IMR-90 (cell line): Measurements from ENCODE around the gene SOX2. TPM values are rescaled to one million over a fixed set of nuclear protein-coding genes. Genes with fewer than 3 reads are reported as not detected.

ENCODE experiments used
- ATAC-seq: fragments of 200-7000 bp; cut with Tn5 transposase; 2 replicates; pipeline ENCODE4 v1.9.1; 2020; ENCODE audit warnings: low read depth, mild to moderate bottlenecking, moderate library complexity
- BruUV-seq: library from RNA; stranded (reverse); fragments of 400-500 nt; replicated peaks from 2 replicates; lab custom pipeline; 2021; lab: Mats Ljungman, UMichigan
- CTCF ChIA-PET: fragments of 300-600 bp; formaldehyde crosslinking; extraction: SDS; loops from one replicate; lab custom pipeline; 2021; ENCODE audit warnings: antibody characterized with exemption; lab: Yijun Ruan, JAX
- POLR2A ChIA-PET: fragments of 300-600 bp; sonication (Branson Sonifier 250); formaldehyde crosslinking; loops from one replicate; lab custom pipeline; 2022; ENCODE audit warnings: antibody characterized with exemption; ENCODE audit not compliant: unreplicated experiment; lab: Charles Lee
- DNase-seq: peaks from one replicate; pipeline ENCODE4 v3.0.0; 2013
- H2AFZ ChIP-seq: replicated peaks from 2 replicates; pipeline ENCODE3; 2013; ENCODE audit warnings: low read length, mild to moderate bottlenecking; ENCODE audit not compliant: poor library complexity
- H2AK5ac ChIP-seq: 2 replicates; pipeline ENCODE4 v1.6.1; 2013; ENCODE audit warnings: low read depth, low read length, inconsistent platforms
- H2AK9ac ChIP-seq: replicated peaks from 2 replicates; pipeline ENCODE3; 2013; ENCODE audit warnings: mild to moderate bottlenecking, low read depth, low read length, moderate library complexity; ENCODE audit not compliant: poor library complexity
- H2BK120ac ChIP-seq: 2 replicates; pipeline ENCODE4 v1.6.1; 2013; ENCODE audit warnings: low read depth, low read length, inconsistent platforms
- H2BK15ac ChIP-seq: 3 replicates; pipeline ENCODE4 v1.6.1; 2013; ENCODE audit warnings: low read depth, low read length, inconsistent platforms
- H2BK20ac ChIP-seq: 2 replicates; pipeline ENCODE4 v1.6.1; 2013; ENCODE audit warnings: low read depth, mild to moderate bottlenecking, inconsistent platforms, low read length, moderate library complexity
- H2BK5ac ChIP-seq: 2 replicates; pipeline ENCODE4 v1.6.1; 2013; ENCODE audit warnings: mild to moderate bottlenecking, low read depth, low read length, inconsistent platforms; ENCODE audit not compliant: poor library complexity, severe bottlenecking
- H3K14ac ChIP-seq: replicated peaks from 2 replicates; pipeline ENCODE4 v1.6.1; 2013; ENCODE audit warnings: low read depth, low read length, inconsistent platforms
- H3K18ac ChIP-seq: 2 replicates; pipeline ENCODE4 v1.6.1; 2013; ENCODE audit warnings: low read depth, low read length, control low read depth
- H3K23ac ChIP-seq: 2 replicates; pipeline ENCODE4 v1.6.1; 2013; ENCODE audit warnings: low read depth, low read length, inconsistent platforms
- H3K27ac ChIP-seq: 2 replicates; pipeline ENCODE4 v1.5.1; 2013; ENCODE audit warnings: mild to moderate bottlenecking, control low read depth, low read length; ENCODE audit not compliant: insufficient read depth
- H3K27me3 ChIP-seq: 2 replicates; pipeline ENCODE4 v1.6.1; 2013; ENCODE audit warnings: low read length; ENCODE audit not compliant: control insufficient read depth, insufficient read depth
- H3K36me3 ChIP-seq: 2 replicates; pipeline ENCODE4 v1.6.1; 2013; ENCODE audit warnings: low read length, mixed read lengths; ENCODE audit not compliant: control insufficient read depth, insufficient read depth
- H3K4ac ChIP-seq: 2 replicates; pipeline ENCODE4 v1.6.1; 2013; ENCODE audit warnings: low read depth, low read length, inconsistent platforms
- H3K4me1 ChIP-seq: 2 replicates; pipeline ENCODE4 v1.6.1; 2013; ENCODE audit warnings: low read length, mixed read lengths; ENCODE audit not compliant: control insufficient read depth, insufficient read depth
- H3K4me2 ChIP-seq: 2 replicates; pipeline ENCODE4 v1.6.1; 2013; ENCODE audit warnings: low read depth, mild to moderate bottlenecking, control low read depth, low read length, moderate library complexity
- H3K4me3 ChIP-seq: 2 replicates; pipeline ENCODE4 v1.5.1; 2013; ENCODE audit warnings: low read depth, mild to moderate bottlenecking, control low read depth, low read length, moderate library complexity; ENCODE audit not compliant: insufficient read depth
- H3K56ac ChIP-seq: 2 replicates; pipeline ENCODE4 v1.6.1; 2013; ENCODE audit warnings: low read length, inconsistent platforms; ENCODE audit not compliant: insufficient read depth; ENCODE audit errors: extremely low read depth
- H3K79me1 ChIP-seq, 2 experiments: 2 replicates each; pipeline ENCODE4 v1.6.1; 2013; ENCODE audit warnings: low read length in 2 of 2, inconsistent platforms in 1 of 2, low read depth in 1 of 2
- H3K9ac ChIP-seq: 2 replicates; pipeline ENCODE4 v1.6.1; 2013; ENCODE audit warnings: low read depth, low read length, control low read depth
- H3K9me1 ChIP-seq: 2 replicates; pipeline ENCODE4 v1.6.1; 2013; ENCODE audit warnings: low read length, inconsistent platforms; ENCODE audit not compliant: insufficient read depth
- H3K9me3 ChIP-seq: 2 replicates; pipeline ENCODE4 v1.6.1; 2013; ENCODE audit warnings: low read length; ENCODE audit not compliant: control insufficient read depth, insufficient read depth
- H4K20me1 ChIP-seq: 2 replicates; pipeline ENCODE4 v1.6.1; 2013; ENCODE audit warnings: low read length, inconsistent platforms; ENCODE audit not compliant: insufficient read depth
- H4K5ac ChIP-seq: 2 replicates; pipeline ENCODE4 v1.6.1; 2013; ENCODE audit warnings: mild to moderate bottlenecking, low read depth, low read length, control low read depth
- H4K8ac ChIP-seq, 2 experiments: 2 replicates each; pipeline ENCODE4 v1.6.1; 2013; ENCODE audit warnings: low read depth in 2 of 2, low read length in 2 of 2, control low read depth in 1 of 2, inconsistent platforms in 1 of 2
- H4K91ac ChIP-seq: 2 replicates; pipeline ENCODE4 v1.6.1; 2013; ENCODE audit warnings: low read depth, low read length, inconsistent platforms; ENCODE audit not compliant: insufficient read depth
- CHD1 ChIP-seq: IDR thresholded peaks from 2 replicates; pipeline ENCODE4 v1.6.1; 2012; ENCODE audit warnings: low read depth, low read length, improper control_type of control experiment
- WGBS, 2 experiments: methylation state at CpG; one replicate each; pipeline versions ENCODE4 v1.1.5 to v1.1.7; 2013; ENCODE audit warnings: missing lambda C conversion rate in 2 of 2; ENCODE audit not compliant: insufficient read length in 1 of 2; ENCODE audit errors: extremely low coverage in 2 of 2; 5-methylcytosine and 5-hydroxymethylcytosine counted together
- dilution Hi-C: fragments of 300-500 bp; cut with HindIII; formaldehyde crosslinking; loops from one replicate; pipeline ENCODE4 v1.14.3; 2018; ENCODE audit warnings: low sequenced_read_pairs; ENCODE audit not compliant: unreplicated experiment
- in situ Hi-C: fragments of 300-500 bp; cut with MboI; formaldehyde crosslinking; loops from 3 replicates; pipeline ENCODE4 v1.14.3; 2019; ENCODE audit warnings: low sequenced_read_pairs, inconsistent platforms, mixed read lengths
- intact Hi-C: fragments of 100-400 bp; cut with micrococcal nuclease; formaldehyde crosslinking; loops from 2 replicates; pipeline ENCODE4 v1.10.0; 2022
- polyA plus RNA-seq, 3 experiments: library from polyadenylated mRNA; depleted of rRNA; stranded (reverse); fragments of >200 nt; gene quantifications; 2 replicates each; pipeline ENCODE4 v1.2.3, GENCODE V29; 2012; ENCODE audit warnings: low replicate concordance in 1 of 3
- total RNA-seq: library from RNA; depleted of rRNA; stranded (reverse); fragments of >200 nt; gene quantifications from 2 replicates; pipeline ENCODE4 v1.2.3, GENCODE V29; 2012

SOX2 gene
- total and polyA plus RNA-seq, 2 of the 4 experiments (the other 2 are of a cell fraction), result not detected

- dilution Hi-C loops, result no loop called here
- Histone ChIP-seq H2AK9ac (no peak overlapping the region), H2BK15ac (no peak overlapping the region), H3K27ac (no peak overlapping the region), H3K9ac (no peak overlapping the region), H3K36me3 (no peaks in the 10 kb centered on the region), H3K9me1 (no peaks in the 10 kb centered on the region), H2BK20ac (no peak overlapping the region), H2BK120ac (no peak overlapping the region), H3K4me3 (no peak overlapping the region), H3K4me2 (no peak overlapping the region), H3K23ac (no peak overlapping the region), H3K14ac (no peak overlapping the region), H3K9me3 (0 out of 2 replicates have a peak, but pooled peaks cover 3% of the 10 kb centered on the region), H2AK5ac (no peak overlapping the region), H3K56ac (no peak overlapping the region), H4K91ac (no peak overlapping the region), H4K5ac (no peak overlapping the region), H3K18ac (no peak overlapping the region), H2AFZ (no peak overlapping the region), H3K79me1 (no peaks in the 10 kb centered on the region), H3K4me1 (no peaks in the 10 kb centered on the region), H3K27me3 (no peaks in the 10 kb centered on the region), H4K20me1 (no peaks in the 10 kb centered on the region), H3K4ac (no peak overlapping the region), H4K8ac (no peak overlapping the region), H2BK5ac (no peak overlapping the region)
- WGBS, 2 experiments, result no CpG with 5 or more reads among the region's 3 CpGs
- in situ Hi-C loops, result no loop called here
- DNase-seq (no peak), ATAC-seq (no peak)
- BruUV-seq, result no TSS peak
- no peak for TF ChIP-seq CHD1
- CTCF ChIA-PET, result no interaction called here
- intact Hi-C loops, result no loop called here
- POLR2A ChIA-PET, result no interaction called here
These were observed 45.0 kb downstream of the SOX2 start for GRCh38 chr3:181756645-181757297.
